Measurements from ENCODE around the gene CLCA1.

CLCA1 gene, protein sequence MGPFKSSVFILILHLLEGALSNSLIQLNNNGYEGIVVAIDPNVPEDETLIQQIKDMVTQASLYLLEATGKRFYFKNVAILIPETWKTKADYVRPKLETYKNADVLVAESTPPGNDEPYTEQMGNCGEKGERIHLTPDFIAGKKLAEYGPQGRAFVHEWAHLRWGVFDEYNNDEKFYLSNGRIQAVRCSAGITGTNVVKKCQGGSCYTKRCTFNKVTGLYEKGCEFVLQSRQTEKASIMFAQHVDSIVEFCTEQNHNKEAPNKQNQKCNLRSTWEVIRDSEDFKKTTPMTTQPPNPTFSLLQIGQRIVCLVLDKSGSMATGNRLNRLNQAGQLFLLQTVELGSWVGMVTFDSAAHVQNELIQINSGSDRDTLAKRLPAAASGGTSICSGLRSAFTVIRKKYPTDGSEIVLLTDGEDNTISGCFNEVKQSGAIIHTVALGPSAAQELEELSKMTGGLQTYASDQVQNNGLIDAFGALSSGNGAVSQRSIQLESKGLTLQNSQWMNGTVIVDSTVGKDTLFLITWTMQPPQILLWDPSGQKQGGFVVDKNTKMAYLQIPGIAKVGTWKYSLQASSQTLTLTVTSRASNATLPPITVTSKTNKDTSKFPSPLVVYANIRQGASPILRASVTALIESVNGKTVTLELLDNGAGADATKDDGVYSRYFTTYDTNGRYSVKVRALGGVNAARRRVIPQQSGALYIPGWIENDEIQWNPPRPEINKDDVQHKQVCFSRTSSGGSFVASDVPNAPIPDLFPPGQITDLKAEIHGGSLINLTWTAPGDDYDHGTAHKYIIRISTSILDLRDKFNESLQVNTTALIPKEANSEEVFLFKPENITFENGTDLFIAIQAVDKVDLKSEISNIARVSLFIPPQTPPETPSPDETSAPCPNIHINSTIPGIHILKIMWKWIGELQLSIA

DNA sequence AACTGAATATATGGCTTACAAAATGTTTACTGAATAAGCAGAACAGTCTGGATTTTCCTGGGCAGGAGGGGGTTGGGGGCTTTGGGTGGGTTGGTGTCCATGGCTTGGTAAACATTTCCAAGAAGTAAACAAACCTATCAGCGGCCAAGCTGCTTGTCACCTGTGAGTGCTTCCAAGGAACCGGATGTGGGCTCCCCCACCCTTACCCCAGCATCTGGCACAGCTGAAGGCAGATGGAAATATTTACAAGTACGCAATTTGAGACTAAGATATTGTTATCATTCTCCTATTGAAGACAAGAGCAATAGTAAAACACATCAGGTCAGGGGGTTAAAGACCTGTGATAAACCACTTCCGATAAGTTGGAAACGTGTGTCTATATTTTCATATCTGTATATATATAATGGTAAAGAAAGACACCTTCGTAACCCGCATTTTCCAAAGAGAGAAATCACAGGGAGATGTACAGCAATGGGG, at the start of gene CLCA1:
CLCA1 (plus strand) TSS at position 427 of the 477 bp plus-strand sequence; CDS start at position 472, 45 bp downstream.
- DNase-seq (ENCODE audit: low spot score): no peak

GRCh38 chr1:86419277-86419903, 49.3 kb upstream of the CLCA1 start:
- peak; percentile 14 for DNase-seq (ENCODE audit: low spot score)

DNA sequence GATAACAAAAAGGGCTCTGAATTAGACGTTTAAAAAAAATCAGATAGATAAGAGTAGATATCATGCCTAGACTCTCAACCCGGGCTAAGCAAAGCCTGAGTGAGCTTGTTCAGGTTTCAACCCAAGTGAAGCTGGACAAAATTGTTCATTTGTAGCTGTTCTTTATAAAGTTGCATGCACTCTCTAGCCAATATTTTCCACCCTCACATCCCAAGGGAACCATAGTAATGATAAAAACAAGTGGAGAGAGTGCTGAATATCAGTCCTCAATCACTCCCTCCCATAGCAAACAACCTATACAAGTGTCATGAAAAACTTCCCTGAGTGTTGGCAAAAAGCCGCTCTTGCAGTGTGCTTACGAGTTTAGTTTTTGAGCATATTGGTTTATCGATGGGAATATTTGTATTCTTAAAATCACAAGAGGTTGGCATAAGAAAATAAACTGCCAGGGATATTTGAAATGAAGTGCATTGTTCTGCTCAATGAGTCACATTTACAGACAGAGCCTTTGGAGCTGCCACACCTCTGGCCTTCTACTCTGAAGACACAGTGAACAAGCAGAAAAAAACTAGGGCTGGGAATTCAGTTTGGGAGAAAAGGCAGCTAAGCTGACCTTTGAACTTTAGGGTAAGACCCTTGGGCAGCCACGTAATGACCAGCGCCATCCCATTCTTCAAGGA, 47.0 kb upstream of the CLCA1 start:
- DNase-seq (ENCODE audit: low spot score): no peak

- DNase-seq (ENCODE audit: low spot score): no peak
These were observed 45.3 kb upstream of the CLCA1 start for GRCh38 chr1:86423473-86423872.

DNA sequence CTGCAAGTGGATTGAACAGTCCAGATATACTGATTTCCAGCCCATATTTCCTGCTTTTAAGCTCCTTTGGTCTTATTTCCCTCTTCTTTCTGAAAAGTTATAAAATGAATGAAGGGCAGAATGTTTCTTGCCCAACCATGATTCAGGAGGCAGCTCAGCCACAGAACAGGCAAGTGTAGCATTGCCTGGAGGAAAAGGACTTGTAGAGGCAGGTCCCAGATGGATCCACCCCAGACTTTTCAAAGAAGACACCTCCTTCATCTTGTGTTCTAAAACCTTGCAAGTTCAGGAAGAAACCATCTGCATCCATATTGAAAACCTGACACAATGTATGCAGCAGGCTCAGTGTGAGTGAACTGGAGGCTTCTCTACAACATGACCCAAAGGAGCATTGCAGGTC, 44.9 kb upstream of the CLCA1 start, which contains the start of gene CLCA2:
CLCA2 (plus strand) TSS at position 299 of the 400 bp plus-strand sequence; CDS start at position 376, 77 bp downstream.
- DNase-seq (ENCODE audit: low spot score): no peak

DNA sequence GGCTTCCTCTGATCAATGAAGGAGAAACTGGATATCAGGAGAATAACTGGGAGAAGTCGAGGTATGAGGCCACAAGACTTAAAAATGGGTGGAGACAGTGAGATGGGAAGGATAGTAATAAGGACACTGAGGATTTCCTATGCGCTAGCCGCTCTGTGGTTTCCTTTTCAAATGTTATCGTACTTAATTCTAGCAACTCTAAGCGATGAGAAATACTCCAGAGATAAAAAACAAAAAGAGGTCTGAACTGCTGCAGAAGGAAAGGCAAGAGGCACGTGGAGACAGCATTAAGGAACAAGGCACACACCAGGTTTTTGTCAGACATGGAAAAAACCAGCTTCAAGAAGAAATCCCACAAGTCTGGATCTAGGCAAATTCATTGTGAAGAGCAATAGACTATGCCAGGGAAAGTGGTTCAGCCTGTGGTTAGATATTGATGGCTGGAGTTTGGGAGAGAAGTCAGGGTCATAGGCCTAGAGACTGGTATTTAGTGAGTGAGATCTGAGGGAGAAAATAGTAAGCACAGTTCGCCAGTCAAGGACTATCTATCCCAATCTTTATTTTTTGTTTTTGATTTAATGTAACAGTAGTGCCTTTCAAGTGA, 39.5 kb upstream of the CLCA1 start:
- no peak for DNase-seq (ENCODE audit: low spot score)

DNA sequence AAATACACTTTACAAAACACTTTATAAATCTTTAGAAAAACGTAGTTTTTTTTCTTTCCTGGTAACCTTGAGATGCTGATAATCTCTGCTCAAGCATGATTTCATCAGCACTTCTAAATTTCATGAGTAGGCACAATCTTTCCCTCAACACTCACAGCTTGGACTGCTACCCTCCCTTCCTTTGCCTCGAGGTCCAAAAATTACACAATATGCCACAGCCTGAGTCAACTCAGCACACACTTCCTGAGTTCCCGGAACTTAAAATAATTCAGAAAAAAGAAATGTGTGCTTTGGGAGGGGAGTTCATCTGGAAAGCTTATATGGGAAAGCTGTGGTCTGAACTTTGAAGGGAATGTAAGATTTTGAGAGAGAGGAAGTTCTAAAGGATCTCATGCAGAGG, 38.9 kb upstream of the CLCA1 start:
- peak; percentile 58 for DNase-seq (ENCODE audit: low spot score)

- no peak for DNase-seq (ENCODE audit: low spot score)
These were observed 38.4 kb upstream of the CLCA1 start for GRCh38 chr1:86430376-86430775.

GRCh38 chr1:86434059-86434458, 34.7 kb upstream of the CLCA1 start:
- DNase-seq (ENCODE audit: low spot score): no peak

GRCh38 chr1:86435327-86435726, 33.4 kb upstream of the CLCA1 start:
- no peak for DNase-seq (ENCODE audit: low spot score)

DNA sequence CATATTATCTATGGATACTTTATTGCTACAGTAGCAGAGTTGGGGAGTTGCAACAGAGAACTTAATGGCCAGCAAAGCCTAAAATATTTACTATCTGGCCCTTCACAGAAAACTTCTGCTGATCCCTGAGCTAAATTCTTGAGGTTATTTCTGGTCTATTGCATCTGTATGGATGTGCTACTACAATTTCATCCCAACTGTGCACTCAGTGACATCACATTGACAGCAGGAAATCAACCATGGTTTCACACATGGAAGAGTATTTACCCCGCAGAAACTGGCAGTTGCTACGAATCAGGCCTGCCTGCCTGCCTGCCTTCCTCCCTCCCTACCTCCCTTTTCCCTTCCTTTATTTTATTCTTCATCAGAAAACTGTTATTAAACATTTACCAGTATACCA, 32.7 kb upstream of the CLCA1 start:
- DNase-seq (ENCODE audit: low spot score): no peak

DNA sequence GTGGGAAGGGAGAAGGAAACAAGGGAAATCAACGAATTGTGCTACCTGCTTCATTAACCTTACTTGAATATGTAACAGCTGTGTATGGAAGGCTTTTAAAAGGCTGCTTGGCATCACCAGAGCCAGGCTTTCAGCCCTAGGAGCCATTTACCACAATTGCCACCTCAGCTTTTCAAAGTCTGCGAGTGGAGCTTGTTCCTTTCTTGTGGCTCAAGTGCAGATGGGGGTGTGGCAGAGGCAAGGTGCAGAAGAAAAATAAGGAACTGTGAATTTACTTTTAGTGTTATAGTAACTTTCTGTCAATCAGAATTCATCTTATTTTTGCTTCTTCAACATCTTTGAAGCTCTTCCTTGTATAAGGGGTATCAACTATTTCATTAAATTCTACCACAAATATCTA, 27.1 kb upstream of the CLCA1 start:
- DNase-seq (ENCODE audit: low spot score): no peak

- DNase-seq (ENCODE audit: low spot score): no peak
These were observed 26.7 kb upstream of the CLCA1 start for GRCh38 chr1:86441997-86442396.

GRCh38 chr1:86445919-86446318, 22.8 kb upstream of the CLCA1 start:
- DNase-seq (ENCODE audit: low spot score): no peak

DNA sequence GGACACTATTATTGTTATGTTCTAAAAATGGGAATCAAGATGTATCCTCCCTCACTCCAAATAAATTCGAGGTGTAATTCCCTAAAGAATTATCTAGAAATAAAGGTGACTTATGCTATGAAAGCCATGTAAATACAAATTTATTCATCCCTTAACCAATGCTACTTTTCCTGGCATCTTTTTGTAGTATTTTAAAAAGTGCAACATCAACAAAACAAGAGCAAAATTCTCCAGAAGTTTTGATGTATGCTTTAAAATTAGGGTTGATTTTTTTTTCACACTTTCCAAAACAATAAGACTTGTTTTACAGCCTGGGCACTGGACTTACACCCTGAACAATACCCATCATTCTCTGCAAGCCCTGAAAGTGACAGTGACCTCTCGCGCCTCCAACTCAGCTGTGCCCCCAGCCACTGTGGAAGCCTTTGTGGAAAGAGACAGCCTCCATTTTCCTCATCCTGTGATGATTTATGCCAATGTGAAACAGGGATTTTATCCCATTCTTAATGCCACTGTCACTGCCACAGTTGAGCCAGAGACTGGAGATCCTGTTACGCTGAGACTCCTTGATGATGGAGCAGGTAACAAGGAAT, 21.4 kb upstream of the CLCA1 start:
- no peak for DNase-seq (ENCODE audit: low spot score)

DNA sequence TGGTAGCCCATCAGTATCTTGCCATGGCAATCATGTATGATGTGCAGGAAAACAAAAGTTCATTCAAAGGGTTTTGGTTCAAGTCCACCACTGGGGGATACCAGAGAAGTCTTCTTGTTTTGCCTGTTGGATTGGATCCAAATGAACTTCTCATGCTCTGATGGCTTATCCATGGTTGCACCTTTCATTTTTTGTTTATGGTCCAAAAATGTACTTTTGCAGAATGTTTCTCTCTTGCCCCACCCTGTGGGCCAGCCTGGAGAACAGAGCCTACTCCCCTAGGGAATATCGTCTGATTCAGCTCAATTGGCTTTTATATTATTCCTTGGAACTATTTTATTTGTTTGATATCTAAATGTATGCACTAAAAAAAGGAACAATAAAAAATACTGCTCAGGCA, 20.1 kb upstream of the CLCA1 start:
- no peak for DNase-seq (ENCODE audit: low spot score)

- no peak for DNase-seq (ENCODE audit: low spot score)
These were observed 19.6 kb upstream of the CLCA1 start for GRCh38 chr1:86449103-86449502.

DNA sequence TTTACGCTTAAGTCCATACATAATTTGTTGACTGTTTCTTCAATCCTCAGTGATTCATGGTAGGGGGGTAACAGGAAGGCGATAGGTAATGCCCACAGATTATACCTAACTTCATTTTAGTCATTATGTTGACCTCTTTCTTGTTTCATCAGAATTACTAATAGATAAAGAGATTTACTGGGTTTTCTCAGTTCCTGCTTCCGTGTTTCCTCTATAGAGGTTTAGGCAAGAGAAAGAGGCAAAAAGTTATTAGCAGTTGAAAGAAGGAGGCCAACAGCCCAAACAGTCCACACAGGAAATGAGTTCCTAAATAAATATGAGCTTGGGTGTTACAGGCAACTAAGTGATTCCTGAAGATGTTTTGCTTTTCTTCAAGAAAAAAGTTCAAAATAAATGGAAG, 17.9 kb upstream of the CLCA1 start:
- DNase-seq (ENCODE audit: low spot score): no peak

GRCh38 chr1:86453664-86454063, 15.1 kb upstream of the CLCA1 start:
- DNase-seq (ENCODE audit: low spot score): no peak

DNA sequence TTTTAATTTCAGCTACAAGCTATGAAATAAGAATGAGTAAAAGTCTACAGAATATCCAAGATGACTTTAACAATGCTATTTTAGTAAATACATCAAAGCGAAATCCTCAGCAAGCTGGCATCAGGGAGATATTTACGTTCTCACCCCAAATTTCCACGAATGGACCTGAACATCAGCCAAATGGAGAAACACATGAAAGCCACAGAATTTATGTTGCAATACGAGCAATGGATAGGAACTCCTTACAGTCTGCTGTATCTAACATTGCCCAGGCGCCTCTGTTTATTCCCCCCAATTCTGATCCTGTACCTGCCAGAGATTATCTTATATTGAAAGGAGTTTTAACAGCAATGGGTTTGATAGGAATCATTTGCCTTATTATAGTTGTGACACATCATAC, 13.7 kb upstream of the CLCA1 start:
- DNase-seq (ENCODE audit: low spot score): no peak

DNA sequence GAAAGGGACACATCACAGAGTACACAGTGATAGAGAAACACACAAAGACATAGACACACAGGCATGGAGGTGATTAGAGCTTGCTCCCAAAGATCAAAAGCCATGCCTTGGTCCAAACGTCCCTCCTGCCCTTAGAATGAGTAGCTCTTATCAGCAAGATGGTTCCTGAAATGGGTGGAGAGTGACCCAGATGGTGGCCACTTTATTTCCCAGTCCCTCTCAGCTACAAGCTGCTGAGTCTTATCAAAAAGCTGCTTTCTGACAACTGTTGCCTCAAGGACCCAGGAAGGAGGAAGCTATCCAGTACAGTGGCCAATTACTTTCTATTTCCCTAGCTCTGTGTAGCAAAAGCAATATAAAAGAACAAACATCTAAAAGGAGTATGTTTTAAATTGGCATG, 7.7 kb upstream of the CLCA1 start:
- no peak for DNase-seq (ENCODE audit: low spot score)
